GM12878 (cell line): ENCODE results near the gene DOCK1. TPM values are rescaled to one million over a fixed set of nuclear protein-coding genes. Genes with fewer than 3 reads are reported as not detected.

Experiments used
- ATAC-seq: fragments of 200-7000 bp; cut with Tn5 transposase; 3 replicates; pipeline ENCODE4 v1.9.1; 2020; ENCODE audit warnings: mild to moderate bottlenecking, moderate library complexity
- BruUV-seq: library from RNA; stranded (reverse); fragments of 400-500 nt; replicated peaks from 2 replicates; lab custom pipeline; 2021; lab: Mats Ljungman, UMichigan
- CTCF ChIA-PET: fragments of 300-600 bp; sonication (Branson Sonifier 250); formaldehyde crosslinking; extraction: SDS; loops from one replicate; lab custom pipeline; 2021; ENCODE audit warnings: inconsistent platforms; lab: Yijun Ruan, JAX
- POLR2A ChIA-PET: fragments of 350-600 bp; formaldehyde crosslinking; extraction: SDS; loops from one replicate; lab custom pipeline; 2021; ENCODE audit warnings: inconsistent platforms; lab: Charles Lee
- RAD21 ChIA-PET: fragments of 300-600 bp; sonication (Branson Sonifier 250); formaldehyde crosslinking; loops from one replicate; lab custom pipeline; 2023; ENCODE audit warnings: antibody characterized with exemption; ENCODE audit not compliant: unreplicated experiment; lab: Charles Lee
- SMC1A ChIA-PET: fragments of 300-600 bp; sonication (Branson Sonifier 250); formaldehyde crosslinking; loops from one replicate; lab custom pipeline; 2023; ENCODE audit not compliant: unreplicated experiment, uncharacterized antibody; lab: Charles Lee
- DNase-seq: peaks from one replicate; pipeline ENCODE4 v3.0.0-alpha.2; 2011; ENCODE audit warnings: low read depth, low spot score
- FAIRE-seq: peaks from 3 replicates; lab custom pipeline; 2011; peaks lifted over from hg19 to GRCh38; lab: Jason Lieb, UNC
- H2AFZ ChIP-seq: 2 replicates; pipeline ENCODE4 v1.6.0; 2011; ENCODE audit warnings: low read depth, low read length, control low read depth; ENCODE audit not compliant: control insufficient read depth
- H3K27ac ChIP-seq: 2 replicates; pipeline ENCODE4 v1.5.1; 2011; ENCODE audit warnings: control low read depth; ENCODE audit not compliant: control insufficient read depth, insufficient read depth
- H3K27me3 ChIP-seq, 2 experiments: replicated peaks in 1 of 2; 2 replicates each; pipeline versions ENCODE4 v1.6.0 to v1.6.1; 2011; ENCODE audit warnings: low read length in 1 of 2; ENCODE audit not compliant: control insufficient read depth in 2 of 2, insufficient read depth in 2 of 2
- H3K36me3 ChIP-seq, 2 experiments: 2 replicates each; pipeline ENCODE4 v1.5.1; 2011; ENCODE audit warnings: low read length in 1 of 2; ENCODE audit not compliant: control insufficient read depth in 2 of 2, insufficient read depth in 2 of 2
- H3K4me1 ChIP-seq: 2 replicates; pipeline ENCODE4 v1.6.1; 2011; ENCODE audit warnings: mild to moderate bottlenecking, low read length, moderate library complexity, mixed read lengths; ENCODE audit not compliant: control insufficient read depth, insufficient read depth
- H3K4me2 ChIP-seq: 2 replicates; pipeline ENCODE4 v1.6.0; 2011; ENCODE audit warnings: control low read depth; ENCODE audit not compliant: control insufficient read depth, insufficient read depth
- H3K4me3 ChIP-seq: fragments of 200-600 bp; sonication (generic); 2 replicates; pipeline ENCODE4 v1.5.1; 2016
- H3K79me2 ChIP-seq: 2 replicates; pipeline ENCODE4 v1.6.0; 2011; ENCODE audit warnings: low read length; ENCODE audit not compliant: control insufficient read depth, insufficient read depth
- H3K9ac ChIP-seq: 2 replicates; pipeline ENCODE4 v1.8.0; 2011; ENCODE audit warnings: low read length, control low read depth, mixed read lengths; ENCODE audit not compliant: control insufficient read depth, insufficient read depth
- H3K9me3 ChIP-seq: replicated peaks from 3 replicates; pipeline ENCODE4 v1.5.1; 2011; ENCODE audit warnings: mild to moderate bottlenecking, low read length; ENCODE audit not compliant: control insufficient read depth, insufficient read depth
- H4K20me1 ChIP-seq: 2 replicates; pipeline ENCODE4 v1.6.0; 2011; ENCODE audit not compliant: control insufficient read depth, insufficient read depth
- BCL11A ChIP-seq: IDR thresholded peaks from 2 replicates; pipeline ENCODE4 v1.6.1; 2011; ENCODE audit warnings: low read depth, low read length
- HDAC6 ChIP-seq: fragments of 200-600 bp; sonication (generic); IDR thresholded peaks from one replicate; pipeline ENCODE4 v1.8.0; 2017; ENCODE audit warnings: antibody characterized with exemption; ENCODE audit not compliant: unreplicated experiment
- IKZF1 ChIP-seq: fragments of 450-650 bp; conservative IDR thresholded peaks from 2 replicates; pipeline ENCODE4 v1.6.1; 2017; ENCODE audit warnings: antibody characterized with exemption, mild to moderate bottlenecking
- MTA3 ChIP-seq: IDR thresholded peaks from 2 replicates; pipeline ENCODE4 v1.6.1; 2012; ENCODE audit warnings: low read length, inconsistent platforms, borderline replicate concordance
- PBX3 ChIP-seq: IDR thresholded peaks from 2 replicates; pipeline ENCODE4 v1.6.1; 2011; ENCODE audit warnings: mild to moderate bottlenecking, low read depth, low read length, moderate library complexity; ENCODE audit not compliant: insufficient replicate concordance
- SPI1 ChIP-seq: IDR thresholded peaks from 2 replicates; pipeline ENCODE4 v1.6.1; 2011; ENCODE audit warnings: low read depth, mild to moderate bottlenecking, low read length, moderate library complexity, borderline replicate concordance; ENCODE audit not compliant: insufficient read depth
- YBX1 ChIP-seq: fragments of 450-650 bp; IDR thresholded peaks from 2 replicates; pipeline ENCODE4 v1.6.1; 2016; ENCODE audit warnings: antibody characterized with exemption
- ZBED1 ChIP-seq: IDR thresholded peaks from 2 replicates; pipeline ENCODE4 v1.6.1; 2016; ENCODE audit warnings: borderline replicate concordance
- WGBS: methylation state at CpG from one replicate; pipeline ENCODE4 v1.1.6; 2016; ENCODE audit warnings: low lambda C conversion rate; ENCODE audit not compliant: insufficient replicate concordance, insufficient coverage; ENCODE audit errors: missing lambda C conversion rate; 5-methylcytosine and 5-hydroxymethylcytosine counted together
- in situ Hi-C: fragments of 300-500 bp; cut with MboI; formaldehyde crosslinking; loops from 9 replicates; pipeline ENCODE4 v1.14.3; 2018; ENCODE audit warnings: mixed read lengths
- intact Hi-C: fragments of 100-400 bp; cut with micrococcal nuclease; formaldehyde crosslinking; loops from one replicate; pipeline ENCODE4 v1.14.2; 2022; ENCODE audit not compliant: unreplicated experiment
- polyA plus RNA-seq, 11 experiments: library from polyadenylated mRNA; depleted of rRNA in 4 of 11; unstranded in 6 of 11; stranded (reverse) in 5 of 11; fragments of >200 nt; fragmentation: Nextera tagmentation in 4 of 11; fragmentation: Illumina TruSeq in 1 of 11; extraction: Ambion mirVana in 4 of 11; extraction: Trizol in 1 of 11; gene quantifications; 1 replicate in 1 of 11; 2 replicates in 10 of 11; pipeline versions ENCODE4 v1.2.1 to v1.2.3, GENCODE V29; 2011 to 2016; ENCODE audit warnings: inconsistent platforms in 2 of 11, missing spikeins in 2 of 11, low read depth in 1 of 11
- total RNA-seq, 4 experiments: library from RNA; depleted of rRNA in 3 of 4; stranded (reverse); fragments of >200 nt in 3 of 4; fragmentation: Illumina TruSeq in 1 of 4; extraction: Trizol in 1 of 4; gene quantifications; 2 replicates each; pipeline versions ENCODE4 v1.2.1 to v1.2.3, GENCODE V29; 2013 to 2021
- TF ChIP-seq, protein P1 (sequence below): fragments of 150-350 bp; IDR thresholded peaks from 2 replicates; pipeline ENCODE4 v1.6.1; 2014; ENCODE audit warnings: mild to moderate bottlenecking, low read depth, low read length
- TF ChIP-seq, protein P2 (sequence below), 3 experiments: IDR thresholded peaks in 2 of 3; conservative IDR thresholded peaks in 1 of 3; 2 replicates each; pipeline ENCODE4 v1.5.1; 2011; ENCODE audit warnings: low read depth in 3 of 3, low read length in 3 of 3, mild to moderate bottlenecking in 3 of 3, control low read depth in 2 of 3, moderate library complexity in 2 of 3, inconsistent platforms in 1 of 3, mixed read lengths in 1 of 3; ENCODE audit not compliant: control insufficient read depth in 2 of 3, insufficient read depth in 1 of 3; ENCODE audit errors: extremely low read depth in 1 of 3
- TF ChIP-seq, protein P3 (sequence below): fragments of 450-650 bp; IDR thresholded peaks from 2 replicates; pipeline ENCODE4 v1.6.1; 2016; ENCODE audit warnings: mild to moderate bottlenecking, moderate library complexity, borderline replicate concordance
- TF ChIP-seq, protein P4 (sequence below): fragments of 450-650 bp; IDR thresholded peaks from 2 replicates; pipeline ENCODE4 v1.6.1; 2016; ENCODE audit warnings: mild to moderate bottlenecking

Gene DOCK1
- total and polyA plus RNA-seq, 10 of the 15 experiments (the other 5 are each of a cell fraction or from before 2014, with no cell fraction given): 0.05 to 0.18 TPM; not detected in 8

- Histone ChIP-seq H2AFZ (no peak overlapping the region), H3K27ac (no peak overlapping the region), H3K27me3 (no peaks in the 10 kb centered on the region), H3K4me1 (no peaks in the 10 kb centered on the region), H3K4me3 (no peak overlapping the region), H3K79me2 (no peaks in the 10 kb centered on the region), H4K20me1 (no peaks in the 10 kb centered on the region), H3K4me2 (no peak overlapping the region), H3K9ac (no peak overlapping the region), H3K36me3 (no peaks in the 10 kb centered on the region), H3K9me3 (no peaks in the 10 kb centered on the region)
- ATAC-seq (no peak), FAIRE-seq (no peak), DNase-seq (no peak)
- 100% methylated on average over 1 of the region's 1 CpG for WGBS
- intact Hi-C loops: no loop called here
- ChIA-PET RAD21 (no interaction called here), SMC1A (interaction anchor here (0.9 to 1.4 kb wide), 3 partner anchors 108 to 499 kb away, joined by 3 read pairs; no protein-coding TSS in a partner anchor), POLR2A (no interaction called here), CTCF (interaction anchor here (1.0 to 2.7 kb wide), 3 partner anchors 20 to 111 kb away, joined by 3 to 8 read pairs (median 3); no protein-coding TSS in a partner anchor)
- no TSS peak for BruUV-seq
- in situ Hi-C loops: no loop called here
- TF ChIP-seq ZBED1: no peak
- TF ChIP-seq, protein P1, sequence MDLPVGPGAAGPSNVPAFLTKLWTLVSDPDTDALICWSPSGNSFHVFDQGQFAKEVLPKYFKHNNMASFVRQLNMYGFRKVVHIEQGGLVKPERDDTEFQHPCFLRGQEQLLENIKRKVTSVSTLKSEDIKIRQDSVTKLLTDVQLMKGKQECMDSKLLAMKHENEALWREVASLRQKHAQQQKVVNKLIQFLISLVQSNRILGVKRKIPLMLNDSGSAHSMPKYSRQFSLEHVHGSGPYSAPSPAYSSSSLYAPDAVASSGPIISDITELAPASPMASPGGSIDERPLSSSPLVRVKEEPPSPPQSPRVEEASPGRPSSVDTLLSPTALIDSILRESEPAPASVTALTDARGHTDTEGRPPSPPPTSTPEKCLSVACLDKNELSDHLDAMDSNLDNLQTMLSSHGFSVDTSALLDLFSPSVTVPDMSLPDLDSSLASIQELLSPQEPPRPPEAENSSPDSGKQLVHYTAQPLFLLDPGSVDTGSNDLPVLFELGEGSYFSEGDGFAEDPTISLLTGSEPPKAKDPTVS: no peak
- no peak for TF ChIP-seq BCL11A
- TF ChIP-seq, protein P2, sequence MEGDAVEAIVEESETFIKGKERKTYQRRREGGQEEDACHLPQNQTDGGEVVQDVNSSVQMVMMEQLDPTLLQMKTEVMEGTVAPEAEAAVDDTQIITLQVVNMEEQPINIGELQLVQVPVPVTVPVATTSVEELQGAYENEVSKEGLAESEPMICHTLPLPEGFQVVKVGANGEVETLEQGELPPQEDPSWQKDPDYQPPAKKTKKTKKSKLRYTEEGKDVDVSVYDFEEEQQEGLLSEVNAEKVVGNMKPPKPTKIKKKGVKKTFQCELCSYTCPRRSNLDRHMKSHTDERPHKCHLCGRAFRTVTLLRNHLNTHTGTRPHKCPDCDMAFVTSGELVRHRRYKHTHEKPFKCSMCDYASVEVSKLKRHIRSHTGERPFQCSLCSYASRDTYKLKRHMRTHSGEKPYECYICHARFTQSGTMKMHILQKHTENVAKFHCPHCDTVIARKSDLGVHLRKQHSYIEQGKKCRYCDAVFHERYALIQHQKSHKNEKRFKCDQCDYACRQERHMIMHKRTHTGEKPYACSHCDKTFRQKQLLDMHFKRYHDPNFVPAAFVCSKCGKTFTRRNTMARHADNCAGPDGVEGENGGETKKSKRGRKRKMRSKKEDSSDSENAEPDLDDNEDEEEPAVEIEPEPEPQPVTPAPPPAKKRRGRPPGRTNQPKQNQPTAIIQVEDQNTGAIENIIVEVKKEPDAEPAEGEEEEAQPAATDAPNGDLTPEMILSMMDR (IDR thresholded peaks at IDR 0.05 in 2 of 3, conservative IDR thresholded peaks at IDR 0.05 in 1 of 3; ENCODE audit: control insufficient read depth in 2 of 3, extremely low read depth in 1 of 3, insufficient read depth in 1 of 3, low read depth in 3 of 3, low read length in 3 of 3): peak in 1 of 3 experiments; percentile 16; a peak in 1 of 6 replicates
- TF ChIP-seq, protein P3, sequence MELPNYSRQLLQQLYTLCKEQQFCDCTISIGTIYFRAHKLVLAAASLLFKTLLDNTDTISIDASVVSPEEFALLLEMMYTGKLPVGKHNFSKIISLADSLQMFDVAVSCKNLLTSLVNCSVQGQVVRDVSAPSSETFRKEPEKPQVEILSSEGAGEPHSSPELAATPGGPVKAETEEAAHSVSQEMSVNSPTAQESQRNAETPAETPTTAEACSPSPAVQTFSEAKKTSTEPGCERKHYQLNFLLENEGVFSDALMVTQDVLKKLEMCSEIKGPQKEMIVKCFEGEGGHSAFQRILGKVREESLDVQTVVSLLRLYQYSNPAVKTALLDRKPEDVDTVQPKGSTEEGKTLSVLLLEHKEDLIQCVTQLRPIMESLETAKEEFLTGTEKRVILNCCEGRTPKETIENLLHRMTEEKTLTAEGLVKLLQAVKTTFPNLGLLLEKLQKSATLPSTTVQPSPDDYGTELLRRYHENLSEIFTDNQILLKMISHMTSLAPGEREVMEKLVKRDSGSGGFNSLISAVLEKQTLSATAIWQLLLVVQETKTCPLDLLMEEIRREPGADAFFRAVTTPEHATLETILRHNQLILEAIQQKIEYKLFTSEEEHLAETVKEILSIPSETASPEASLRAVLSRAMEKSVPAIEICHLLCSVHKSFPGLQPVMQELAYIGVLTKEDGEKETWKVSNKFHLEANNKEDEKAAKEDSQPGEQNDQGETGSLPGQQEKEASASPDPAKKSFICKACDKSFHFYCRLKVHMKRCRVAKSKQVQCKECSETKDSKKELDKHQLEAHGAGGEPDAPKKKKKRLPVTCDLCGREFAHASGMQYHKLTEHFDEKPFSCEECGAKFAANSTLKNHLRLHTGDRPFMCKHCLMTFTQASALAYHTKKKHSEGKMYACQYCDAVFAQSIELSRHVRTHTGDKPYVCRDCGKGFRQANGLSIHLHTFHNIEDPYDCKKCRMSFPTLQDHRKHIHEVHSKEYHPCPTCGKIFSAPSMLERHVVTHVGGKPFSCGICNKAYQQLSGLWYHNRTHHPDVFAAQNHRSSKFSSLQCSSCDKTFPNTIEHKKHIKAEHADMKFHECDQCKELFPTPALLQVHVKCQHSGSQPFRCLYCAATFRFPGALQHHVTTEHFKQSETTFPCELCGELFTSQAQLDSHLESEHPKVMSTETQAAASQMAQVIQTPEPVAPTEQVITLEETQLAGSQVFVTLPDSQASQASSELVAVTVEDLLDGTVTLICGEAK: no peak
- TF ChIP-seq PBX3: no peak
- TF ChIP-seq MTA3: no peak
- no peak for TF ChIP-seq IKZF1
- TF ChIP-seq, protein P4, sequence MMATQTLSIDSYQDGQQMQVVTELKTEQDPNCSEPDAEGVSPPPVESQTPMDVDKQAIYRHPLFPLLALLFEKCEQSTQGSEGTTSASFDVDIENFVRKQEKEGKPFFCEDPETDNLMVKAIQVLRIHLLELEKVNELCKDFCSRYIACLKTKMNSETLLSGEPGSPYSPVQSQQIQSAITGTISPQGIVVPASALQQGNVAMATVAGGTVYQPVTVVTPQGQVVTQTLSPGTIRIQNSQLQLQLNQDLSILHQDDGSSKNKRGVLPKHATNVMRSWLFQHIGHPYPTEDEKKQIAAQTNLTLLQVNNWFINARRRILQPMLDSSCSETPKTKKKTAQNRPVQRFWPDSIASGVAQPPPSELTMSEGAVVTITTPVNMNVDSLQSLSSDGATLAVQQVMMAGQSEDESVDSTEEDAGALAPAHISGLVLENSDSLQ: no peak
- no peak for TF ChIP-seq YBX1
- no peak for TF ChIP-seq HDAC6
- TF ChIP-seq SPI1: no peak
Measured at GRCh38 chr10:127354992-127355391, 449.8 kb downstream of the DOCK1 start.
